DOHH2 (cell line): ENCODE measurements around the gene SUSD1.

Source experiments
- EZH2phosphoT487 ChIP-seq: fragments of 200-600 bp; sonication (generic); IDR thresholded peaks from 2 replicates; pipeline ENCODE4 v1.6.1; 2017; ENCODE audit warnings: borderline replicate concordance, mild to moderate bottlenecking, antibody characterized with exemption, low read length, moderate library complexity, mixed read lengths
- TF ChIP-seq, protein P1 (sequence below): fragments of 200-600 bp; sonication (generic); IDR thresholded peaks from one replicate; pipeline ENCODE4 v1.5.1; 2014; ENCODE audit warnings: antibody characterized with exemption, mild to moderate bottlenecking, low read depth, low read length; ENCODE audit not compliant: poor library complexity, severe bottlenecking

DNA sequence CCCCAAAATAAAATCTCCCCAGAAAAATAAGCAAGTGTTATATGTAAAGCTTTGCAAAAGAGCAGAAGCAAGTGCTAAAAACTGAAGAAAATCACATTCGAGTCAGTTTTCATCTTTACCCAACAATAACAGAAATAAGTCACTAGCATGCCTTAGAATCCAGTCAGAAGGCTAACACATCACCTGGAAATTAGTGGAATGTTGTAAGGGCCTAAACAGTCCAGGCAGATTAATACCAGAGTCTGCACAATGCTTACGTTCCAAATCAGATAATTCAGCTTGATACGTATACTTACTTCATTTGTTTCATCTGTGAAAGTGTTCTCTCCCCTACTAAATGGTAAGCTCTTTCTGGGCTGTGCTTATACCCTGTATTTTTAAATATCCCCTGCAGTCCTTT lies 42.7 kb downstream of the SUSD1 start:
- TF ChIP-seq, protein P1, sequence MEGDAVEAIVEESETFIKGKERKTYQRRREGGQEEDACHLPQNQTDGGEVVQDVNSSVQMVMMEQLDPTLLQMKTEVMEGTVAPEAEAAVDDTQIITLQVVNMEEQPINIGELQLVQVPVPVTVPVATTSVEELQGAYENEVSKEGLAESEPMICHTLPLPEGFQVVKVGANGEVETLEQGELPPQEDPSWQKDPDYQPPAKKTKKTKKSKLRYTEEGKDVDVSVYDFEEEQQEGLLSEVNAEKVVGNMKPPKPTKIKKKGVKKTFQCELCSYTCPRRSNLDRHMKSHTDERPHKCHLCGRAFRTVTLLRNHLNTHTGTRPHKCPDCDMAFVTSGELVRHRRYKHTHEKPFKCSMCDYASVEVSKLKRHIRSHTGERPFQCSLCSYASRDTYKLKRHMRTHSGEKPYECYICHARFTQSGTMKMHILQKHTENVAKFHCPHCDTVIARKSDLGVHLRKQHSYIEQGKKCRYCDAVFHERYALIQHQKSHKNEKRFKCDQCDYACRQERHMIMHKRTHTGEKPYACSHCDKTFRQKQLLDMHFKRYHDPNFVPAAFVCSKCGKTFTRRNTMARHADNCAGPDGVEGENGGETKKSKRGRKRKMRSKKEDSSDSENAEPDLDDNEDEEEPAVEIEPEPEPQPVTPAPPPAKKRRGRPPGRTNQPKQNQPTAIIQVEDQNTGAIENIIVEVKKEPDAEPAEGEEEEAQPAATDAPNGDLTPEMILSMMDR, result no peak
- no peak for TF ChIP-seq EZH2phosphoT487
